Stimulated activated CD8-positive, alpha-beta memory T cell treated with anti-CD3 and anti-CD28 coated beads, Interleukin-4, amount 100 ng/mL, for 1 hour (primary cell): ENCODE data around the gene EFHD1.
"Not testable (repeated sequence)": the region's sequence is repeated elsewhere in the genome, so short reads cannot be mapped to it uniquely, and the experiment has no call there.

Source experiments
- DNase-seq, 2 donors: peaks; one replicate each; pipeline ENCODE4 v3.0.0-alpha.2; 2020; ENCODE audit warnings: low read depth in 2 of 2, low spot score in 1 of 2

The EFHD1 gene

GRCh38 chr2:232647261-232647660 is 13.9 kb downstream of the EFHD1 start:
- no peak for DNase-seq

GRCh38 chr2:232649033-232649432 is 15.6 kb downstream of the EFHD1 start:
- DNase-seq, result no peak

GRCh38 chr2:232652505-232652851 is 19.1 kb downstream of the EFHD1 start:
- DNase-seq, result no peak

- DNase-seq, result no peak
Measured at GRCh38 chr2:232653441-232653840, 20.0 kb downstream of the EFHD1 start.

GRCh38 chr2:232655392-232655791 is 22.0 kb downstream of the EFHD1 start:
- no peak for DNase-seq

GRCh38 chr2:232658217-232658785 is 24.9 kb downstream of the EFHD1 start:
- DNase-seq, result no peak

GRCh38 chr2:232659359-232659758 is 26.0 kb downstream of the EFHD1 start:
- DNase-seq, result no peak

GRCh38 chr2:232662486-232663260 is 29.3 kb downstream of the EFHD1 start:
- no peak for DNase-seq

- DNase-seq, result no peak
Measured at GRCh38 chr2:232666051-232666805, 32.8 kb downstream of the EFHD1 start.

- DNase-seq, result no peak
Measured at GRCh38 chr2:232667989-232668583, 34.7 kb downstream of the EFHD1 start.

- DNase-seq, result no peak
Measured at GRCh38 chr2:232668805-232669444, 35.5 kb downstream of the EFHD1 start.

- DNase-seq, result no peak
Measured at GRCh38 chr2:232672588-232672987, 39.2 kb downstream of the EFHD1 start.

- no peak for DNase-seq
Measured at GRCh38 chr2:232674491-232674890, 41.1 kb downstream of the EFHD1 start.

- DNase-seq, result no peak
Measured at GRCh38 chr2:232675381-232675780, 42.0 kb downstream of the EFHD1 start.

GRCh38 chr2:232680006-232680405 is 46.6 kb downstream of the EFHD1 start:
- no peak for DNase-seq

- no peak for DNase-seq
Measured at GRCh38 chr2:232681527-232681926, 48.1 kb downstream of the EFHD1 start.

- no peak for DNase-seq
Measured at GRCh38 chr2:232683368-232683767, 50.0 kb downstream of the EFHD1 start.

- DNase-seq, result not testable (repeated sequence)
Measured at GRCh38 chr2:232685391-232685790, 52.0 kb downstream of the EFHD1 start.

- DNase-seq, result no peak
Measured at GRCh38 chr2:232687382-232688160, 54.2 kb downstream of the EFHD1 start.

GRCh38 chr2:232688201-232688600 is 54.8 kb downstream of the EFHD1 start:
- DNase-seq, result no peak
